ENCODE measurements around the gene LIPT2.

LIPT2 gene

GRCh38 chr11:74468058-74468457, 25.5 kb downstream of the LIPT2 start:
- no peaks in the 10 kb centered on the region for H3K9me3 ChIP-seq (ENCODE audit: control insufficient read depth, low read length)
- no peak for DNase-seq
- no peak overlapping the region for H3K4me3 ChIP-seq (ENCODE audit: insufficient read depth, low read depth, low read length, poor library complexity, severe bottlenecking)
- H3K36me3 ChIP-seq (ENCODE audit: control insufficient read depth, insufficient read depth, low read length): no peaks in the 10 kb centered on the region
- no peak overlapping the region for H3K27ac ChIP-seq (ENCODE audit: insufficient read depth, low read length, poor library complexity, severe bottlenecking)
- H3K27me3 ChIP-seq (replicated peaks; ENCODE audit: control insufficient read depth, insufficient read depth, low read length, poor library complexity, severe bottlenecking): peaks cover 12% of the 10 kb centered on the region
- no peaks in the 10 kb centered on the region for H3K4me1 ChIP-seq (ENCODE audit: control insufficient read depth, insufficient read depth, low read length, poor library complexity, severe bottlenecking)

GRCh38 chr11:74466916-74467885, 26.3 kb downstream of the LIPT2 start, which contains the start of gene KCNE3:
Gene KCNE3 (minus strand): TSS chr11:74467549. CDS start chr11:74457563, 9,986 bp downstream.
- Histone ChIP-seq H3K27ac (ENCODE audit: insufficient read depth, low read length, poor library complexity, severe bottlenecking) (no peak within 1 kb of the TSS), H3K9me3 (ENCODE audit: control insufficient read depth, low read length) (no peaks in the 10 kb centered on the region), H3K4me3 (ENCODE audit: insufficient read depth, low read depth, low read length, poor library complexity, severe bottlenecking) (no peak within 1 kb of the TSS), H3K27me3 (replicated peaks; ENCODE audit: control insufficient read depth, insufficient read depth, low read length, poor library complexity, severe bottlenecking) (peaks cover 12% of the 10 kb centered on the region), H3K36me3 (ENCODE audit: control insufficient read depth, insufficient read depth, low read length) (no peaks in the 10 kb centered on the region), H3K4me1 (ENCODE audit: control insufficient read depth, insufficient read depth, low read length, poor library complexity, severe bottlenecking) (no peaks in the 10 kb centered on the region)
- DNase-seq: no peak

DNA sequence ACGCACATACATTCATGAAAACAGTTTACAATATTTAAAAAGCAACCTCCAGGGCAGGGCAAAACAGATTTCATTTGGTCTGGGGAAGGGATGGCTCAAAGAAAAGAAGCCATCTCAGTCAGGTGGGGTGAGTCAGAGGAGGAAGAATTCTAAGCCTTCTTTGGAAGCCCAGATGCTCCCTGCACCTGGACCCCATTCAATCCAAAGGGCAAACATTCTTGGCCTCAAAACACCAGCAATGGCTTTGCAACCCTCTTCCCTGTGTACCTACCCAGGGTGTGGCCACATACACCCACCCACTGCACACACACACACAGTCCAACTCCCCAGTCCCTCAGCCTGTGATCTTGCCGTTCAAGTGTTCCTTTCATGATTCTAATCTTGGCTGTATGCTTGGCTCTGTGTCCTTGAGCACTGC, 28.2 kb downstream of the LIPT2 start:
- no peak for DNase-seq

GRCh38 chr11:74464746-74465145, 28.8 kb downstream of the LIPT2 start:
- Histone ChIP-seq H3K36me3 (ENCODE audit: control insufficient read depth, insufficient read depth, low read length) (no peaks in the 10 kb centered on the region), H3K4me1 (ENCODE audit: control insufficient read depth, insufficient read depth, low read length, poor library complexity, severe bottlenecking) (no peaks in the 10 kb centered on the region), H3K9me3 (ENCODE audit: control insufficient read depth, low read length) (no peaks in the 10 kb centered on the region), H3K4me3 (ENCODE audit: insufficient read depth, low read depth, low read length, poor library complexity, severe bottlenecking) (no peak overlapping the region), H3K27me3 (replicated peaks; ENCODE audit: control insufficient read depth, insufficient read depth, low read length, poor library complexity, severe bottlenecking) (peaks cover 12% of the 10 kb centered on the region), H3K27ac (ENCODE audit: insufficient read depth, low read length, poor library complexity, severe bottlenecking) (no peak overlapping the region)
- no peak for DNase-seq

More for the DNA sequence above, 28.2 kb downstream of the LIPT2 start:
- H3K27me3 ChIP-seq (replicated peaks; ENCODE audit: control insufficient read depth, insufficient read depth, low read length, poor library complexity, severe bottlenecking): peaks cover 12% of the 10 kb centered on the region
- no peaks in the 10 kb centered on the region for H3K4me1 ChIP-seq (ENCODE audit: control insufficient read depth, insufficient read depth, low read length, poor library complexity, severe bottlenecking)
- H3K36me3 ChIP-seq (ENCODE audit: control insufficient read depth, insufficient read depth, low read length): no peaks in the 10 kb centered on the region
- no peak overlapping the region for H3K4me3 ChIP-seq (ENCODE audit: insufficient read depth, low read depth, low read length, poor library complexity, severe bottlenecking)
- no peak overlapping the region for H3K27ac ChIP-seq (ENCODE audit: insufficient read depth, low read length, poor library complexity, severe bottlenecking)
- H3K9me3 ChIP-seq (ENCODE audit: control insufficient read depth, low read length): no peaks in the 10 kb centered on the region

DNA sequence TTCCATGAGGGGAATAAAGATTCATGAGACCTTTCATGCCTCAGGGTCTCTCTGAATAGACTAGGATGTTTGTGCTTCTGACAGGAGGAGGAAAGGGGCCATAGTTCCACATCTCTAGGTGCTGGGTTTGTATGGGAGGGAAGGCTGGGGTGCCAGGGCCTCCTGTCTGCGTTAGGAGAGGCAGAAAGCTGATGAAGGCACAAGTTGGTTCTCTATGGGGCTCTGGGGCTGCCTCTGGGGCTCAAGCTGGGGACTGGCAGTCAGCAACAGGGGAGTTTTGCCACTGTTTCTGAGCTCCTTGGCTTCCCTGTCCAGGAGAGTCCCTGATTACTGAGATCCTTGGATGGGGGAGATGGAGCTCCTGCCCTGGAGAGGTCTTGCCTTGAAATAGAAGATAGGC, 30.3 kb downstream of the LIPT2 start:
- H3K9me3 ChIP-seq (ENCODE audit: control insufficient read depth, low read length): no peaks in the 10 kb centered on the region
- no peak overlapping the region for H3K27ac ChIP-seq (ENCODE audit: insufficient read depth, low read length, poor library complexity, severe bottlenecking)
- H3K4me3 ChIP-seq (ENCODE audit: insufficient read depth, low read depth, low read length, poor library complexity, severe bottlenecking): no peak overlapping the region
- no peak for DNase-seq
- no peaks in the 10 kb centered on the region for H3K4me1 ChIP-seq (ENCODE audit: control insufficient read depth, insufficient read depth, low read length, poor library complexity, severe bottlenecking)
- no peaks in the 10 kb centered on the region for H3K36me3 ChIP-seq (ENCODE audit: control insufficient read depth, insufficient read depth, low read length)
- H3K27me3 ChIP-seq (replicated peaks; ENCODE audit: control insufficient read depth, insufficient read depth, low read length, poor library complexity, severe bottlenecking): peaks cover 12% of the 10 kb centered on the region

DNA sequence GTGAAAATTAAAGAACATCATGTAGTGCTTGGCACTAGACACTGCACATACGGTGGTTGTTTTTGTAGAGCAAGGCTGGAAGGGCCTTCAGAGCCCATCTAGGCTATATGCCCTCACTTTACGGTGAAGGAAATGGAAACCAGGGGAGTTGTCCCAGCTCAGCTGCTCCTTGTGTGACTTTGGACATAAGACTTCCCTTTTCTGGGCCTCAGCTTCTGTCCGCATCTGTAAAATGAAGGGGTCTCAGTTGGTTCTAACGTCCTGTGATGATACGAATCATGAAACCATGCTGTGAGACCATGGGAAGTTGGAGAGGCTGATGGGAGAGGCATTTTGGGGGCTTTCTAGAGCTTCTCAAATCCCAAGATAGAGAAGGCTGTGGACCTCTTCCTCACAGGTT, 30.9 kb downstream of the LIPT2 start:
- no peaks in the 10 kb centered on the region for H3K36me3 ChIP-seq (ENCODE audit: control insufficient read depth, insufficient read depth, low read length)
- H3K27ac ChIP-seq (ENCODE audit: insufficient read depth, low read length, poor library complexity, severe bottlenecking): no peak overlapping the region
- H3K4me3 ChIP-seq (ENCODE audit: insufficient read depth, low read depth, low read length, poor library complexity, severe bottlenecking): no peak overlapping the region
- no peak for DNase-seq
- no peaks in the 10 kb centered on the region for H3K4me1 ChIP-seq (ENCODE audit: control insufficient read depth, insufficient read depth, low read length, poor library complexity, severe bottlenecking)
- H3K9me3 ChIP-seq (ENCODE audit: control insufficient read depth, low read length): no peaks in the 10 kb centered on the region
- peaks cover 8% of the 10 kb centered on the region for H3K27me3 ChIP-seq (replicated peaks; ENCODE audit: control insufficient read depth, insufficient read depth, low read length, poor library complexity, severe bottlenecking)

- H3K4me3 ChIP-seq (ENCODE audit: insufficient read depth, low read depth, low read length, poor library complexity, severe bottlenecking): no peak overlapping the region
Observed at GRCh38 chr11:74462009-74462408, 31.5 kb downstream of the LIPT2 start.

DNA sequence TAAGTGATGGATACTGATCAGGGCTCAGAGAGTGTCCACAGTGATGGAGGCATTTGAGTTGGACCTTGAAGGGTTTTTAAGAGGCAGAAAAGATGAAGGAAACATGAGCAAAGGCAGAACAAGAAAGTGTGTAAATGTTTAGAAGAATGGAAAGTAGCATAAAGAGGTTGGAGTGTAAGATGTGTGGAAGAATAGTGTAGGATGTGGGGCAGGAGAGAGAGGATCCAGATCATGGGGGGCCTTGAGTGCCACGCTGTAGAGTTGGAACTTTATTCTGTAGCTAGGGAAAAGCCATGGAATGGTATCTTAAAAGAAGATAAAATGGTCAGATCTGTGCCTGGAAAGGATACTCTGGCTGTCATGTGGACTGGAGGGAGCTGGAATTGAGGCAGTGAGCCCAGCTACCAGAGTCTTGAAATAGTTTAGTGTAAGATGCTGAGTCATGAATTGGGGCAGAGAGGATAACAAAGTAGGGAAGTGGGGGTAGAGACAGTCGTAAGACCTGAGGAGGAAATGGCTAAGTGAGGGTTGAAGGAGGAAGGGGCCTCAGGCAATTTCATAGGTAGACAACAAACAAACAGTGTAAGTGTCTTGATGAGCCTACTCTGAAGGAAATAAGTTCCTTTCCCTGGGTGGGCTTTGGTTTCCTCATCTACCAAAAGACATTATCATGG, 32.9 kb downstream of the LIPT2 start:
- no peaks in the 10 kb centered on the region for H3K27me3 ChIP-seq (replicated peaks; ENCODE audit: control insufficient read depth, insufficient read depth, low read length, poor library complexity, severe bottlenecking)
- no peak overlapping the region for H3K27ac ChIP-seq (ENCODE audit: insufficient read depth, low read length, poor library complexity, severe bottlenecking)
- H3K4me1 ChIP-seq (ENCODE audit: control insufficient read depth, insufficient read depth, low read length, poor library complexity, severe bottlenecking): no peaks in the 10 kb centered on the region
- no peaks in the 10 kb centered on the region for H3K36me3 ChIP-seq (ENCODE audit: control insufficient read depth, insufficient read depth, low read length)
- DNase-seq: no peak
- H3K9me3 ChIP-seq (ENCODE audit: control insufficient read depth, low read length): no peaks in the 10 kb centered on the region
- H3K4me3 ChIP-seq (ENCODE audit: insufficient read depth, low read depth, low read length, poor library complexity, severe bottlenecking): no peak overlapping the region

More at GRCh38 chr11:74462009-74462408, 31.5 kb downstream of the LIPT2 start:
- Histone ChIP-seq H3K27me3 (replicated peaks; ENCODE audit: control insufficient read depth, insufficient read depth, low read length, poor library complexity, severe bottlenecking) (peaks cover 2% of the 10 kb centered on the region), H3K36me3 (ENCODE audit: control insufficient read depth, insufficient read depth, low read length) (no peaks in the 10 kb centered on the region), H3K9me3 (ENCODE audit: control insufficient read depth, low read length) (no peaks in the 10 kb centered on the region), H3K4me1 (ENCODE audit: control insufficient read depth, insufficient read depth, low read length, poor library complexity, severe bottlenecking) (no peaks in the 10 kb centered on the region), H3K27ac (ENCODE audit: insufficient read depth, low read length, poor library complexity, severe bottlenecking) (no peak overlapping the region)
- no peak for DNase-seq

- H3K36me3 ChIP-seq (ENCODE audit: control insufficient read depth, insufficient read depth, low read length): no peaks in the 10 kb centered on the region
- DNase-seq: no peak
- no peak overlapping the region for H3K27ac ChIP-seq (ENCODE audit: insufficient read depth, low read length, poor library complexity, severe bottlenecking)
- no peaks in the 10 kb centered on the region for H3K27me3 ChIP-seq (replicated peaks; ENCODE audit: control insufficient read depth, insufficient read depth, low read length, poor library complexity, severe bottlenecking)
- no peak overlapping the region for H3K4me3 ChIP-seq (ENCODE audit: insufficient read depth, low read depth, low read length, poor library complexity, severe bottlenecking)
- no peaks in the 10 kb centered on the region for H3K4me1 ChIP-seq (ENCODE audit: control insufficient read depth, insufficient read depth, low read length, poor library complexity, severe bottlenecking)
- no peaks in the 10 kb centered on the region for H3K9me3 ChIP-seq (ENCODE audit: control insufficient read depth, low read length)
Observed at GRCh38 chr11:74460065-74460464, 33.5 kb downstream of the LIPT2 start.

- H3K27ac ChIP-seq (ENCODE audit: insufficient read depth, low read length, poor library complexity, severe bottlenecking): no peak overlapping the region
- no peaks in the 10 kb centered on the region for H3K4me1 ChIP-seq (ENCODE audit: control insufficient read depth, insufficient read depth, low read length, poor library complexity, severe bottlenecking)
- no peak overlapping the region for H3K4me3 ChIP-seq (ENCODE audit: insufficient read depth, low read depth, low read length, poor library complexity, severe bottlenecking)
- no peaks in the 10 kb centered on the region for H3K9me3 ChIP-seq (ENCODE audit: control insufficient read depth, low read length)
- no peaks in the 10 kb centered on the region for H3K36me3 ChIP-seq (ENCODE audit: control insufficient read depth, insufficient read depth, low read length)
- no peak for DNase-seq
- no peaks in the 10 kb centered on the region for H3K27me3 ChIP-seq (replicated peaks; ENCODE audit: control insufficient read depth, insufficient read depth, low read length, poor library complexity, severe bottlenecking)
Observed at GRCh38 chr11:74459584-74459983, 33.9 kb downstream of the LIPT2 start.

Data from effector memory CD4-positive, alpha-beta T cell (primary cell).